ENCODE results near the gene XRRA1. TPM values are rescaled to one million over a fixed set of nuclear protein-coding genes. Genes with fewer than 3 reads are reported as not detected.
"Not testable (repeated sequence)": the region's sequence is repeated elsewhere in the genome, so short reads cannot be mapped to it uniquely, and the experiment has no call there.

Gene XRRA1
- polyA plus RNA-seq, 3 donors = 1.0 to 5.8 (median 2.4) TPM

DNA sequence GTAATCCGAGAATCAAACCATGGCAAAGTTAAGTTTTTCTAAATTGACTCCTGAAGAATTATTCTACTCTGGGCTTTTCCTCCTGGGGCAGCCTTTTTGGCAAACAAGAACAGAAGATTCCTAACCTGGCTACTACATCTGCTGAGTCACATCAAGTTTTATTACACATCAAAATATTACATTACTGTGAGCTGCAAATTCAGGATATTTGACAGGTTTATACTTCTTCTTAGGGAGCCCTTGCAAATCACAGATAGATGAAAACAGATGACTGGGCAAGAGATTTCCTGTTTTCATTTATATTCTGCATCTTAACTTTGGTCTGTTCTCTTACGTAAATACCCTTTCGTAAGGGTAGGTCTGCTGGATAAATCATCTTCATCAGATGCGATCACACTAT is 23.6 kb downstream of the XRRA1 start:
- no peak overlapping the region for H3K27ac ChIP-seq (ENCODE audit: low read depth, low read length)
- 85 to 93% (median 87%) methylated on average over 4 of the region's 4 CpGs for WGBS, 3 donors

DNA sequence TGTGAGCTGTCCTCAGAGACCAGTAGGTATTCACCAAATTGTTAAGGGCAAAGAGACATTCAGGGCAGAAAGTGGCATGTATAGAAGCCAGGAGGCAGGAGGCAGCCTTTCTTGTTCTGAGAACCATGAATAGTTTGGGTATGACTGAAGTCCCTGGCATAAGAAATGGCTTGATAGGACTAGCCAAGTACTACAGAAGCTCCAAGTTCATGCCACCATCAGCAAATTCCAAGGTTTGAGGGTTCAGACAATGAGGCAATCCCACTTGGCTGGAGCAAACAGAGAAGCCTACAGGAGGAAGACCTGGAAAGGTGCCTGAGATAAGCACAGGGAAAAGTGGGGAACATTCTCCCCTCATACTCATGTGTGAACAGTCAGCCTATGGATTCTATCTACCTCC is 25.8 kb downstream of the XRRA1 start:
- H3K27ac ChIP-seq (ENCODE audit: low read depth, low read length) = no peak overlapping the region

DNA sequence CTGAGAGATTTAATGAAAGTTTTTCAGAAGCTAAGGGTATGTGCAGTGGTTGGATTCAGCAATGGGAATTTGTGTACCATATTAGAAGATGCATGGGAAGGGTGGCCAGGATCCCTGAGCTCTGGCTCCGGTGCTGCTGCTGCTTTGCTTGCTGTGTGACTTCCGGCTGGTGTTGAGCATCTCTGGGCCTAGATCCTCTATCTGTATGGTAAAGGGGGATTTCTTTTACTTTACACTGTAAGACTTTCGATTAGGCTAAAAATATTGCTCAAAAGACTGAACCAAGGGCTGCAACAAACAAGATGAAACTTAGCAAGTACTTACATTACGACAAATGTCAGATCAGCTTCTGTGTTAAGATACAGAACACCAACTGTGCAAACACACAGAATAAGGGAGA is 39.1 kb downstream of the XRRA1 start:
- no peak overlapping the region for H3K27ac ChIP-seq (ENCODE audit: low read depth, low read length)
- WGBS, 3 donors = 68 to 96% (median 94%) methylated on average over 4 of the region's 4 CpGs

DNA sequence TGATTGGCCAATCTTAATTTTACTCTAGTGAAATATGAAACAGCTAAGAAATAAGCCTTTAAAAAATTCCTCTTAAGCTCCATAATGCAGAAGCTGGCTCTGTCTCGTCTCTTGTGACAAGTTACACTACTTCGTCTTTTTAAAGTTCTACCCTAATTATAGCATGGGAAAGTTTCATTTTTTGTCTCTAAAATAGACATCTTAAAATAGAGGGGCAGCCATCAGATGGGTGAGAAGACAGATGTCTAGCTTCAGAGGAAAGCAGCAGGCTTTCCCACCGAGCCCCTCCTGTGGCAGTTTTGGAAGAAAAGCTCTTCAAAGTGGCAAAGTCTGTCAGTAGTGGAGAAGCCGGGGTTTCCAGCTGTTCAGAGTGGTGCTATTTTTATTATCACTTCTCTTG is 39.5 kb downstream of the XRRA1 start:
- 65 to 88% (median 72%) methylated on average over 4 of the region's 4 CpGs for WGBS, 3 donors
- H3K27ac ChIP-seq (ENCODE audit: low read depth, low read length) = no peak overlapping the region

DNA sequence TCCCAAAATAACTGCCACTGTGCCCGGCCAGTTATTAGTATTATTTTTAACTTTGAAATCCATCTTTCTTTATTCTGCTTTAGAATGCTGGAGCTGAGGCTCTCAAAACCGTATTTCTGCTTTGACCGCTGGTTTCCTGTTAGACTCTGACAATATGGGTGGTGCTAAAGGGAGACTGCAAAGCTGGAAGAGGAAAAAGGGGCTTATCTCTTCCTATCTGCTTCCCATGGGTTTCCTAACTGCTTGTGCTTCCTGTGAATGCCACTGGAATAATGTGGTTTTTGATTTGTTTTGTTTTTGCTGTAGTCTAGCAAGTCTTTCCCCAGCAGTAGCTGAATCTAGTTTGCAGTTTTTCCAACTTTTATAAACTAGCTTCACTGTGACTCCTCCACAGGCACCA is 43.6 kb downstream of the XRRA1 start:
- 37 to 74% (median 42%) methylated on average over 3 of the region's 3 CpGs for WGBS, 3 donors
- no peak overlapping the region for H3K27ac ChIP-seq (ENCODE audit: low read depth, low read length)

DNA sequence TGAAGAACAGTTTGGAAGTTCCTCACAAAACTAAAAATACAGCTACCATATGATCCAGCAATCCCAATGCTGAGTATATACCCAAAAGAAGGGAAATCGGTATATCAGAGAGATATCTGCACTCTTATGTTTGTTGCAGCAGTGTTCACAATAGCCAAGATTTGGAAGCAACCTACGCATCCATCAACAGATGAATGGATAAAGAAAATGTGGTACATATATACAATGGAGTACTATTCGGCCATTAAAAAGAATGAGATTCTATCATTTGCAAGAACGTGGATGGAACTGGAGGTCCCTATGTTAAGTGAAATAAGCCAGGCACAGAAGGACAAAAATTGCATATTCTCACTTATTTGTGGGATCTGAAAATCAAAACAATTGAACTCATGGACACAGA is 46.5 kb downstream of the XRRA1 start:
- no peak overlapping the region for H3K27ac ChIP-seq (ENCODE audit: low read depth, low read length)
- 97 to 98% (median 98%) methylated on average over 4 of the region's 4 CpGs for WGBS, 3 donors

DNA sequence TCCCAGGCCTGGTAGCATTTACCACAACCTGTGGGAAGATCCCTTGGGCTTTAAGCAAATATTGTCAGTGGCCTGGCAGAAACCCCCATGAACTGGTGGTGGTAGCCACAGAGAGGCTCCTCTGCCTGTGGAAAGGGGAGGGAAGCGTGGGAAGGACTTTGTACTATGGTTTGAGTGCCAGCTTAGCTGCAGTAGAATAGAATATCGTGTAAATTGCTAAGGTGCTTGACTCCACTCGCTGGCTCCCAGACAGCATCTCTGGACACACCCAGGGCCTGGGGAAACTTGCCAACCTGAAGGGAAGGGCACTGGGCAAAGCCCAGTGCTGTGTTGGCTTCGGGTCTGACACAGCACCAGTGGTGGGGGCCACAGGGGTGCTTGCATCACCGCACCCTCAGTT is 52.6 kb downstream of the XRRA1 start:
- H3K27ac ChIP-seq (ENCODE audit: low read depth, low read length) = no peak overlapping the region
- 84 to 93% (median 88%) methylated on average over 5 of the region's 5 CpGs for WGBS, 3 donors

DNA sequence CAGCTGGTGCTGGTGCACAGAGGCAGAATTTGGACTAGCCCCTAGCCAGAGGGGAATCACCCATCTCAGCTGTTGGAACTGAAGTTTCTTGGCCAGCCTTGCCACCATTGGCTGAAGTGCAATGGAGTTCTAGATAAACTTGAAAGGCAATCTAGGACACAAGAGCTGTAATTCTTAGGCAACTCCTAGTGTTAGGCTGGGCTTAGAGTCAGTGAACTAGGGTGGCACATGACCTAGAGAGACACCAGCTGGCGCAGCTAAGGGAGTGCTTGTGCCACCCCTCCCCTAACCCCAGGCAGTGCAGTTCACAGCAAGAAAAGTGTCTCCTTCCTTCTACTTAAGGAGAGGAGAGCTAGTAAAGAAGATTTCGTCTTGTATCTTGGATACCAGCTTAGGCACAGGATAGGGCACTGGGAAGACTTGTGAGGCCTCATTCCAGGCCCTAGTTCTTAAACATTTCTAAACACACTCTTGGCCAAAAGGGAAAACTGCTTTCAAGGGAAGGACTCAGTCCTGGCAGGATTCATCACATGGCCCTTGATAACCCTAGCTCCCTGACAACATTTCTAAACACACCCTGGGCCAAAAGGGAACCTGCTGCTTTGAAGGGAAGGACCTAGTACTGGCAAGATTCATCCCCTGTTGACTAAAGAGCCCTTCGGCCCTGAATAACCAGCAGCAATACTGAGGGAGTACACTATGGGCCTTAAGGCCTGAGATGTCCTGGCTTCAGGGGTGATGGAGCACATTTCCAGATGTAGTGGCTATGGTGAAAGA is 53.4 kb downstream of the XRRA1 start:
- WGBS, 3 donors = 85 to 96% (median 93%) methylated on average over 3 of the region's 3 CpGs
- no peak overlapping the region for H3K27ac ChIP-seq (ENCODE audit: low read depth, low read length)

DNA sequence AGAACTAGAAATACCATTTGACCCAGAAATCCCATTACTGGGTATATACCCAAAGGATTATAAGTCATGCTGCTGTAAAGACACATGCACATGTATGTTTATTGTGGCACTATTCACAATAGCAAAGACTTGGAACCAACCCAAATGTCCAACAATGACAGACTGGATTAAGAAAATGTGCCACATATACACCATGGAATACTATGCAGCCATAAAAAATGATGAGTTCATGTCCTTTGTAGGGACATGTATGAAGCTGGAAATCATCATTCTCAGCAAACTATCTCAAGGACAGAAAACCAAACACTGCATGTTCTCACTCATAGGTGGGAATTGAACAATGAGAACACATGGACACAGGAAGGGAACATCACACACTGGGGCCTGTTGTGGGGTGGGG is 55.9 kb downstream of the XRRA1 start:
- not testable (repeated sequence) for H3K27ac ChIP-seq (ENCODE audit: low read depth, low read length)

DNA sequence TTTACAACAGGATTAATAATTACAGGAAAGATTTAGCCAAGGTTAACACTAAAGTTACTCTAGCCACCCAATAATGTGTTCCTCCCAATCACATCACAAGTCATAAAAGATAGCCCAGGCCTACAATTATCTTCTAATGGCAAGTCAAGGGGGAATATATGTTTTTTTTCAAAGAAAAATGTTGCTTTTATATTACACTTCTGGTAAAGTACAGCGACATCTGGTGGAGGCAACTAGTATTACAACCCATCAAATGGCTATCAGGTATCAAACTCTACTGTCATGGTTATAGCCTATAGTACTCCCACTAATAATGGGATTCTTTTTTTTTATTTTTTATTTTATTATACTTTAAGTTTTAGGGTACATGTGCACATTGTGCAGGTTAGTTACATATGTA is 71.8 kb downstream of the XRRA1 start:
- H3K27ac ChIP-seq (ENCODE audit: low read depth, low read length) = no peak overlapping the region
- WGBS, 3 donors = 30 to 45% (median 41%) methylated on average over 1 of the region's 1 CpG

DNA sequence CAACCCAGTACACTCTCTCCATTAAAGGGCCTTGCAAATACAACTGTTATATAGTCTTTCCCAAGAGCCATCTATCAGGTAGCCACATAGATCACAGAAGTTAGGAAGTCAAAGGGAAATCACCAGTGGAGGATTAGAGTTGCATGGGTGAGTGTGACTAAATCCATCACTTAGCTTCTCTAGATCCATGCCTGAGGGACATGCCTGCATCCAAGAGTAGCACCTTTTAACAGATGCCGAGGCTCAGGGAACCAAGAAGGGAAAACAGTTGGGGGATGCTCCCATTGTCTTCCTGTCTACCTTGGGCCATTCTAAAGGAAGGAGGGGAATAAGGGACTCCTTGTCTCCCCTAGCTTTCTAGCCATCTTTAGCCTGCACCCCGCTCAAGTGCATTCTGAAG is 77.9 kb downstream of the XRRA1 start:
- H3K27ac ChIP-seq (ENCODE audit: low read depth, low read length) = no peak overlapping the region
- WGBS, 3 donors = 74 to 100% (median 96%) methylated on average over 2 of the region's 2 CpGs

DNA sequence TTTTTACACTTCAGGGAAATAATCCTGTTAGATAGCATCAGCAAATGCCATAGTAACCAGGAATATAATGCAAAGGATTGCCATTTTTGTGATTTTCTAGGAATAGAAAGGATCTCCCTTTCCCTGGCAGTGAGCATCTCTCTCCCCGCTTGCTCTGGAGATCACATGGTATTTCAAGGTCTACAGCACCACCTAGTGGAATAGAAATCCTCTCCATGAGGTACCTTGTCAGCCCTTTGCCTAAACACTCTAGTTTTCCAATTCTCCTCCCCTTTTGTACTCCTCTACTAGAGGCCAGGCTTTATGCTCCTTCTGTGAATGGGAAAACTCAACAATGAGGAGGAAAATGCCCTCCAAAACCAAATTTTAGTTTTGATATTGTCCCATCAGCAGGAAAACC is 78.4 kb downstream of the XRRA1 start:
- H3K27ac ChIP-seq (ENCODE audit: low read depth, low read length) = no peak overlapping the region
- 88 to 100% (median 100%) methylated on average over 1 of the region's 1 CpG for WGBS, 3 donors

DNA sequence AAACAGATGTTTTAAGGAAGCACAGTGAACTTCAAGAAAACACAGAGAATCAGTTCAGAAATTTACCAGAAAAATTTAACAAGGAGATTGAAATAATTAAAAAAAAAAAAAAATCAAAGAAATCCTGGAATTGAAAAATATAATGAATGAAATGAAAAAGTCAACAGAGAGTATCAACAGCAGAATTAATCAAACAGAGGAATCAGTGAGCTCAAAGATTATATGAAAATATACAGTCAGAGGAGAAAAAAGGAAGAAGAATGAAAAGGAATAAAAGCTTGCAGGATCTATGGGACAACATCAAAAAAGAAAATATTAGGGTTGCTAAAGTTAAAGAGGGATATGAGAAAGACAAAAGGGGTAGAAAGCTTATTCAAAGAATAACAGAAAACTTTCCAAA is 82.3 kb downstream of the XRRA1 start:
- H3K27ac ChIP-seq (ENCODE audit: low read depth, low read length) = no peak overlapping the region

DNA sequence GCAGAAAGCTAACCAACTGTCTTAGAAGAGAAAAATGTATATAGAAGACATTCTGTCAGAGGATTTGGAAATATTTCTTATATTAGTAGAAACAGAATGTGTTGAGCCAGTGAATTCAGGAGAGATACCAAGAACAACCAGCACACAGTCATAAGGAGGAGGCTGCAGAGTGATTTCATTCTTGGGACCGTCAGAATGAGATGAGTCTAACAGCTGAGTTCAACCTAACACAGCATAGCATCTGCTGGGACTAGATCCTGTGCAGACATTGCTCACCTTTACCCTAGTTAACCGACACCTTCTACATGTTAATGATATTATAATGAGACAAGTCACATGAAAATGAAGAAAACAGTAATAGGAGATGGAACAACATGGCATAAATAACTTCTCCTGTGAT is 85.5 kb downstream of the XRRA1 start:
- WGBS, 3 donors = 88 to 95% (median 93%) methylated on average over 2 of the region's 2 CpGs
- H3K27ac ChIP-seq (ENCODE audit: low read depth, low read length) = no peak overlapping the region

DNA sequence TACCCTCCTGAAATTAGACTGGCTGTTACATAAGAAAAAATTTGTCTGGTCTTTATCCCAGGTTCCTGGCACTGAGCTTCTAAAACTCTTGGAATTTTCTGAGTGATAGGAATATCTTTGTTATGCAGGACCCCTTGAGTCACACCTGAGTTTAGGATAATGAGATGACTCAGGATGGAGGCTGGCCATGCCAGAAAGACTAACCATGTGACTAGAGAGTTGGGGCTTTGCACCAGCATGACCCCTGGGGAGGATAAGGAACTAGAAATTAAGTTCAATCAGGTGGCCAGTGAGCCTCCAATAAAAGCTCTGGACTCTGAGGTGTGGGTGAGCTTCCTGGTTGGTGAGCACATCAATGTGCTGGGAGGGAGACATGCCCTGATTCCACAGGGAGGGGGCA is 88.1 kb downstream of the XRRA1 start:
- H3K27ac ChIP-seq (ENCODE audit: low read depth, low read length) = no peak overlapping the region

DNA sequence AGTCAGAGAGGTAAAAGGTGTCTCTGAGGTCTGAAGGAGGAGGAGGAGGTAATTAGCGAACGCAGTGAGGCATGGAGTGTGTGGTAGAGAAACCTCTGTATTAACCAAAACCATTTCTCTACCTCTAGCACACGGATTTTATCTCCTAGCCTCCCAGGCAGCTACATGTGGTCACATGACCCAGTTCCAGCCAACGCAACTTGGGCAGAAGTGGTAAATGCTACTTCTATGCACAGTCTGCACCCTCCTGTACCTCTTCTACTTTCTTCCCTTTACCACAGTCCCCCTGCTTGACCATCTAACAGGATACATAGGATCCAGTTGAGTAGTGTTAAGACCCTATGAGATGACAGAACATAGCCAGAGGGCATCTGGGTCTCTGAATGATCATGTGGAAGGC is 95.7 kb downstream of the XRRA1 start:
- WGBS, 3 donors = 93 to 97% (median 94%) methylated on average over 4 of the region's 4 CpGs
- H3K27ac ChIP-seq (ENCODE audit: low read depth, low read length) = no peak overlapping the region

DNA sequence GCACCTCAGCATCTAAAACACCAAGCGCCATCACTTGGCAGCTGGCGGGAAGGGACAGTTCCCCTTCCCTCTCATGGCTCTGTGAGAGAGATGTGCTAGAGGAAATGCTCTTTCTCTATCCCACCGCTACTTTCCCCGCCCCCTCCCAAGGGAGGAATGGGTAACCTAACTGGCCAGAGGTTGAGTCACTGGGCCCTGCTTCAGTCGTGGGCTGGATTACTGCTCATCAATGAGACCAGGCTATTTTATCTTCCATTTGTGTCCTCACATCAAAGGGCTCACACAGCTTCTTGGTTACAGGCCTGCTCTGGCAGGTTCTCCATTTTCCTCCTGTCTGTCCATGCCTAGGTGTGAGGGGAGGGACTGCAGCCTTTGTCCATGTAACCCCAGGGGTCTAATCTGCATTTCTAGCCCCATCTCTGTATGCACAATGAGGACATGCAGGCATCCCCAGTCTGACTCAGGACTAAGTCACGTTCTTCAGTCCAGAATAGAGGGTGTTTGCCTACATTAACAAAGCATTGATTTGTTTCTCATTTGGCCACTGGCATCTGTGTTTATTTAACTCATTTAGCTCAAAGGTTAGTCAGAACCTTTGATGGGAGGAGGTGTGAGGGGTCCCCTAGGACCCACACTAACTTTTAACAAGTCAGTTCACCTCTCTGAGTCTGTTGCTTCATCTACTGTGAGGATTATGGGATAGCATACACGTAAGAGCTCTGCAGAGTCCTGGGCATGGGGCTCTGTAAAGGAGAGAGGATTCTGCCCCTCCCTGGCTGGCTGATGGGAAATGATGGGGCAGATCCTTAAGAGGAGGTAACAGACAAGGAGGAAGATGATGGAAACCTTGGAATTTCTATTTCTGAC is 99.1 kb downstream of the XRRA1 start:
- no peak overlapping the region for H3K27ac ChIP-seq (ENCODE audit: low read depth, low read length)
- WGBS, 3 donors = 71 to 74% (median 73%) methylated on average over 7 of the region's 7 CpGs

DNA sequence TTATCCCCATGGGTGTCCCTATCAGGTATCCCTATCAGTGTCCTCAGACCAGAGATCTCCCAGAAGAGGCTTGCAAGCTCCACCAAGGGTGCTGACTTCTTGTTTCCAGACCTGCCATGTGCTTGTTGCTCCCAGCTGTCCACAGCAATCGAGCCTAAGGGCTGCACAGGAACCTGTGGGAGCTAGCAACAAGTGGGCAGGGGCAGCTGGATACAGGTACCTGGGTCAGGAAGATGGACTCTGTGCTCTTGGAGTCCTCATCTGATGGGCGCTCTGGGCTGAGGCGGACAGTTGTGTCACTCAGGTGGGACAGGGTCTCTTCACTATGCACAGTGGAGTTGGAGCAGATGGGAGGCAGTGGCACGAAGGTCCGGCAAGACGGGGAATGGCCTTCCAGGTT is 101.0 kb downstream of the XRRA1 start:
- H3K27ac ChIP-seq (ENCODE audit: low read depth, low read length) = no peak overlapping the region
- 96 to 98% (median 97%) methylated on average over 6 of the region's 6 CpGs for WGBS, 3 donors

DNA sequence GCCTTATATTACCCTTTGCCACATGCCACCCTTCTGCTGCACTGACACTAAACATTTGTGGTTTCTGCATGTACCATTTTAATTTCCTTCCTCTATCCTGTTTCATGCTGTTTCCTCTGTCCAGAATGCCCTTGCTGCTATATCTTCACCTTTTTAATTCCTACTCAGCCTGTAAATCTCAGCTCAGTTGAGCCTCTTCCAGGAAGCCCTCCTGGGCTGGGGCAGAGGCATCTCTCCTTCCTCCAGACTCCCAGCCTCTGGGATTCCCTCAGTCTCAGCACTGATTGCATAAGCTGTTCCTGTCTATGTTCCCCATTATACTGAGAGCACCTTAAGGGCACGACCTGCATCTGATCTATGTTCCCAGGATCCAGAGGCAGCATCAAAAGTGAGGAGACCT is 101.5 kb downstream of the XRRA1 start:
- no peak overlapping the region for H3K27ac ChIP-seq (ENCODE audit: low read depth, low read length)
- 79 to 88% (median 84%) methylated on average over 1 of the region's 1 CpG for WGBS, 3 donors

DNA sequence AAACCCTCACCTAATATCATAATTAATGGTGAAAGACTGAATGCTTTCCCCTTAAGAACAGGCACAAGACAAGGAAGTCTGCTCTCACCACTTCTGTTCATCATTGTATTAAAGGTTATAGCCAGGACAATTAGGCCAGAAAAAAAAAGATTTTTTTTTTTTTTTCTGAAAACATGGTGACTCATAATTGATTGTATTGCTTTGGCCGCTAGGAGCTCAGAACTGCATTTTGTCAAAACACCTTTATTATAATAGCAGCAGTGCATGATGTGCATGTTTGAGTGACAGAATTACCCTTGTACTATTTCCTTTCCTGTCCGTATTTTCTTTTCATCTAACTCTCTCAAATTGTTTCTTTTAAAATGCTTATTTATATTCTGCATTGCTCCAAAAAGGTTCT is 102.1 kb downstream of the XRRA1 start:
- WGBS, 3 donors = 85 to 91% (median 87%) methylated on average over 2 of the region's 2 CpGs
- no peak overlapping the region for H3K27ac ChIP-seq (ENCODE audit: low read depth, low read length)

Data from adipose tissue (tissue), 3 donors.